GM21390 (cell line): ENCODE results near the gene CTNNA2.

ENCODE experiments used
- ATAC-seq: cut with Tn5 transposase; IDR thresholded peaks from one replicate; pipeline ENCODE4 v1.9.1; 2021; ENCODE audit not compliant: unreplicated experiment

Gene CTNNA2

GRCh38 chr2:80501874-80502624, 989.2 kb downstream of the CTNNA2 start:
- no peak for ATAC-seq

GRCh38 chr2:80506563-80506962, 993.7 kb downstream of the CTNNA2 start:
- ATAC-seq, result no peak

- ATAC-seq, result no peak
Measured at GRCh38 chr2:80510716-80511115, 997.9 kb downstream of the CTNNA2 start.

- no peak for ATAC-seq
Measured at GRCh38 chr2:80515964-80516363, 1003.1 kb downstream of the CTNNA2 start.

- no peak for ATAC-seq
Measured at GRCh38 chr2:80517316-80517715, 1004.5 kb downstream of the CTNNA2 start.

- no peak for ATAC-seq
Measured at GRCh38 chr2:80519121-80519643, 1006.3 kb downstream of the CTNNA2 start.

GRCh38 chr2:80519699-80520291, 1006.9 kb downstream of the CTNNA2 start:
- no peak for ATAC-seq

GRCh38 chr2:80525152-80525551, 1012.3 kb downstream of the CTNNA2 start:
- ATAC-seq, result peak; percentile 42

GRCh38 chr2:80527119-80527518, 1014.3 kb downstream of the CTNNA2 start:
- no peak for ATAC-seq

GRCh38 chr2:80529466-80530165, 1016.8 kb downstream of the CTNNA2 start:
- no peak for ATAC-seq

GRCh38 chr2:80530442-80531064, 1017.7 kb downstream of the CTNNA2 start:
- ATAC-seq, result peak; percentile 67

GRCh38 chr2:80531319-80531718, 1018.5 kb downstream of the CTNNA2 start:
- ATAC-seq, result no peak

GRCh38 chr2:80545420-80546210, 1032.8 kb downstream of the CTNNA2 start:
- no peak for ATAC-seq

- no peak for ATAC-seq
Measured at GRCh38 chr2:80546766-80547165, 1033.9 kb downstream of the CTNNA2 start.

GRCh38 chr2:80547344-80547743, 1034.5 kb downstream of the CTNNA2 start:
- ATAC-seq, result no peak

- ATAC-seq, result no peak
Measured at GRCh38 chr2:80548469-80548868, 1035.6 kb downstream of the CTNNA2 start.

GRCh38 chr2:80549901-80550300, 1037.0 kb downstream of the CTNNA2 start:
- no peak for ATAC-seq

- ATAC-seq, result no peak
Measured at GRCh38 chr2:80560326-80560725, 1047.5 kb downstream of the CTNNA2 start.

- no peak for ATAC-seq
Measured at GRCh38 chr2:80568011-80568410, 1055.2 kb downstream of the CTNNA2 start.

GRCh38 chr2:80573167-80573566, 1060.3 kb downstream of the CTNNA2 start:
- ATAC-seq, result no peak

- ATAC-seq, result no peak
Measured at GRCh38 chr2:80573950-80574349, 1061.1 kb downstream of the CTNNA2 start.
